PC-9 (cell line): Measurements from ENCODE around the gene TMEM52.

Experiments used
- EZH2 ChIP-seq: fragments of 200-600 bp; sonication (generic); IDR thresholded peaks from 2 replicates; pipeline ENCODE4 v1.8.0; 2017; ENCODE audit warnings: antibody characterized with exemption, low read depth
- TF ChIP-seq, protein P1 (sequence below): fragments of 200-600 bp; sonication (generic); conservative IDR thresholded peaks from 2 replicates; pipeline ENCODE4 v1.6.1; 2017; ENCODE audit warnings: mixed run types, antibody characterized with exemption, mild to moderate bottlenecking, moderate library complexity

- TF ChIP-seq, protein P1, sequence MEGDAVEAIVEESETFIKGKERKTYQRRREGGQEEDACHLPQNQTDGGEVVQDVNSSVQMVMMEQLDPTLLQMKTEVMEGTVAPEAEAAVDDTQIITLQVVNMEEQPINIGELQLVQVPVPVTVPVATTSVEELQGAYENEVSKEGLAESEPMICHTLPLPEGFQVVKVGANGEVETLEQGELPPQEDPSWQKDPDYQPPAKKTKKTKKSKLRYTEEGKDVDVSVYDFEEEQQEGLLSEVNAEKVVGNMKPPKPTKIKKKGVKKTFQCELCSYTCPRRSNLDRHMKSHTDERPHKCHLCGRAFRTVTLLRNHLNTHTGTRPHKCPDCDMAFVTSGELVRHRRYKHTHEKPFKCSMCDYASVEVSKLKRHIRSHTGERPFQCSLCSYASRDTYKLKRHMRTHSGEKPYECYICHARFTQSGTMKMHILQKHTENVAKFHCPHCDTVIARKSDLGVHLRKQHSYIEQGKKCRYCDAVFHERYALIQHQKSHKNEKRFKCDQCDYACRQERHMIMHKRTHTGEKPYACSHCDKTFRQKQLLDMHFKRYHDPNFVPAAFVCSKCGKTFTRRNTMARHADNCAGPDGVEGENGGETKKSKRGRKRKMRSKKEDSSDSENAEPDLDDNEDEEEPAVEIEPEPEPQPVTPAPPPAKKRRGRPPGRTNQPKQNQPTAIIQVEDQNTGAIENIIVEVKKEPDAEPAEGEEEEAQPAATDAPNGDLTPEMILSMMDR: no peak
- no peak for TF ChIP-seq EZH2
Measured at GRCh38 chr1:1910033-1910465, 9.0 kb downstream of the TMEM52 start.
